Erythroblast (primary cell): ENCODE data around the gene CMC1.

ENCODE experiments used
- GATA1 ChIP-seq: IDR thresholded peaks from 2 replicates; pipeline ENCODE4 v1.6.1; 2011; ENCODE audit warnings: low read depth, mild to moderate bottlenecking, control low read depth, low read length, moderate library complexity
- POLR2A ChIP-seq: IDR thresholded peaks from 2 replicates; pipeline ENCODE4 v1.6.1; 2011; ENCODE audit warnings: mild to moderate bottlenecking, low read length

DNA sequence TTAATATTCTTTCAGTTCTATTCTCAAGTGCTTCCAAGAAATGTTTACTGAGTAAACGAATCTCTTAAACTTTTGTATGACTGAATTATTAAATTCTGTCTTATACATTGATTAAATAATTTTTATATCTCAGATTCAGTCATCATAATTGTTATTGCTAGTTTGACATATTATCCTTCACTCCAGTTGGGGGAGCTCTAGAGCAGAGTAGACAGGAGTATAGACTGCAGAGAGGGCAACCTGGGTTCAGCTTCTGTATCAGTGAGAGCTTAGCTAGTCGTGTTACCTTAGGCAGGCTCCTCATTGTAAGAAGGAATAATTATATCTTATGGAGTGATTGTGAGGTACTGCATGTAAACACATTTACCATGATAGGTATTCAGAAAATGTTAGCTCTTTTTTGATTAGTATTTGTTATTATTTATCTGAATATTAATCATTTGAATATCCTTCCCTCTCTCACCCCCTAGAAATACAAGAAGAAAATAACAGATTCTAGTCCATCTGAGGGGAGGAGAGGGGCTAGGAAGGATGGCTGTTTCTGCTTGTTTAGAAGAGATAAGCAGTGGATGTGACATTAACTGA lies 76.1 kb downstream of the CMC1 start:
- TF ChIP-seq POLR2A (no peak), GATA1 (no peak)
